Smooth muscle cell (in vitro differentiated cells): ENCODE results near the gene CCDC167. TPM values are rescaled to one million over a fixed set of nuclear protein-coding genes. Genes with fewer than 3 reads are reported as not detected.

Experiments used
- DNase-seq: peaks from one replicate; lab custom pipeline; 2025; ENCODE audit not compliant: unreplicated experiment; lab: John Stamatoyannopoulos, UW
- H2AFZ ChIP-seq: fragments of 200-600 bp; sonication (generic); 2 replicates; pipeline ENCODE4 v1.6.0; 2016; ENCODE audit warnings: antibody characterized with exemption, low read depth, mild to moderate bottlenecking
- H3F3A ChIP-seq: fragments of 200-600 bp; sonication (generic); 2 replicates; pipeline ENCODE4 v1.6.0; 2017; ENCODE audit warnings: antibody characterized with exemption, low read depth
- H3K27ac ChIP-seq: fragments of 200-600 bp; sonication (generic); 2 replicates; pipeline ENCODE4 v1.5.1; 2016; ENCODE audit warnings: low read depth, mild to moderate bottlenecking
- H3K27me3 ChIP-seq: fragments of 200-600 bp; sonication (generic); 2 replicates; pipeline ENCODE4 v1.6.1; 2016; ENCODE audit warnings: low read depth, mild to moderate bottlenecking
- H3K36me3 ChIP-seq: fragments of 200-600 bp; sonication (generic); 2 replicates; pipeline ENCODE4 v1.5.1; 2016; ENCODE audit warnings: low read depth
- H3K4me1 ChIP-seq: fragments of 200-600 bp; sonication (generic); 2 replicates; pipeline ENCODE4 v1.5.1; 2016; ENCODE audit warnings: low read depth
- H3K4me2 ChIP-seq: fragments of 200-600 bp; sonication (generic); 2 replicates; pipeline ENCODE4 v1.6.0; 2016; ENCODE audit warnings: mild to moderate bottlenecking
- H3K4me3 ChIP-seq: fragments of 200-600 bp; sonication (generic); 2 replicates; pipeline ENCODE4 v1.5.1; 2016; ENCODE audit warnings: mild to moderate bottlenecking
- H3K79me2 ChIP-seq: fragments of 200-600 bp; sonication (generic); 2 replicates; pipeline ENCODE4 v1.6.0; 2016; ENCODE audit warnings: low read depth, mild to moderate bottlenecking
- H3K9ac ChIP-seq: fragments of 200-600 bp; sonication (generic); 2 replicates; pipeline ENCODE4 v1.6.0; 2016; ENCODE audit warnings: low read depth
- H3K9me3 ChIP-seq: fragments of 200-600 bp; sonication (generic); replicated peaks from 2 replicates; pipeline ENCODE4 v1.5.1; 2016; ENCODE audit warnings: low read depth
- H4K20me1 ChIP-seq: fragments of 200-600 bp; sonication (generic); 2 replicates; pipeline ENCODE4 v1.6.0; 2016; ENCODE audit warnings: low read depth
- CTCF ChIP-seq: fragments of 200-600 bp; sonication (generic); IDR thresholded peaks from 2 replicates; pipeline ENCODE4 v1.5.1; 2017; ENCODE audit warnings: borderline replicate concordance, mild to moderate bottlenecking, antibody characterized with exemption; ENCODE audit not compliant: insufficient read depth, poor library complexity, severe bottlenecking
- WGBS: methylation state at CpG from one replicate; pipeline ENCODE4 v1.1.7; 2016; ENCODE audit warnings: low lambda C conversion rate; 5-methylcytosine and 5-hydroxymethylcytosine counted together
- polyA plus RNA-seq: library from polyadenylated mRNA; unstranded; fragments of >200 nt; fragmentation: Nextera tagmentation; extraction: Ambion mirVana; gene quantifications from 2 replicates; pipeline ENCODE4 v1.2.1, GENCODE V29; 2016
- total RNA-seq: library from RNA; depleted of rRNA; stranded (reverse); fragments of >200 nt; gene quantifications from 2 replicates; pipeline ENCODE4 v1.2.3, GENCODE V29; 2014

Gene CCDC167
- total and polyA plus RNA-seq, 2 experiments from 2014 or later = 81.0 to 114 TPM

GRCh38 chr6:37513576-37513975 lies 13.9 kb upstream of the CCDC167 start:
- Histone ChIP-seq H3K27me3 (peaks cover 53% of the 10 kb centered on the region), H3K4me3 (no peak overlapping the region), H3F3A (no peaks in the 10 kb centered on the region), H3K9ac (no peak overlapping the region), H3K4me1 (peaks cover 21% of the 10 kb centered on the region), H3K36me3 (no peaks in the 10 kb centered on the region), H4K20me1 (no peaks in the 10 kb centered on the region), H3K27ac (no peak overlapping the region), H2AFZ (no peak overlapping the region), H3K9me3 (no peaks in the 10 kb centered on the region), H3K4me2 (no peak overlapping the region), H3K79me2 (no peaks in the 10 kb centered on the region)
- no peak for DNase-seq
- TF ChIP-seq CTCF = no peak
- WGBS = 34% methylated on average over 10 of the region's 10 CpGs

DNA sequence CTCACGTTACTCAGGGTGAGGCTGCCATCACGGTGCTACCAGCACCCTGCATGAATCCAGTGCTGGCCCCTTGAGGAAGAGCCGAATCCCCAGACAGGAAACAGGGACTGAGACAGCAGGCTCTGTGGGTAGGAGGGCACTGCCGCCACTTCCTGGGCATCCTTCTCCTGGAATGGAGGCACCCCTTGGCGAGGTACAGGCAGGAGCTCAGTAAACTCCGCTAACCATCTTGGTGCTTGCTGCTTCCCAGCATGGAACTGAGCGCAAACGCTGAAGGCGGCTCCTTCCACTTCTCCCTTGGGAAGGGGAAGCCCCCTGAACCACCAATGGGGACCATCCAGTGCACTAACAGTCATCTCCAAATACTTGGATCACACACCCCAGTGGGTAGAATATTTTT lies 13.5 kb upstream of the CCDC167 start:
- TF ChIP-seq CTCF = no peak
- H3K27me3 ChIP-seq = peaks cover 53% of the 10 kb centered on the region
- no peaks in the 10 kb centered on the region for H3K79me2 ChIP-seq
- H3K4me3 ChIP-seq = no peak overlapping the region
- 35% methylated on average over 9 of the region's 9 CpGs for WGBS
- no peaks in the 10 kb centered on the region for H3K9me3 ChIP-seq
- no peak overlapping the region for H2AFZ ChIP-seq
- no peak overlapping the region for H3K4me2 ChIP-seq
- H3K4me1 ChIP-seq = peaks cover 21% of the 10 kb centered on the region
- H3K9ac ChIP-seq = no peak overlapping the region
- DNase-seq = no peak
- no peaks in the 10 kb centered on the region for H3F3A ChIP-seq
- no peaks in the 10 kb centered on the region for H3K36me3 ChIP-seq
- no peaks in the 10 kb centered on the region for H4K20me1 ChIP-seq
- H3K27ac ChIP-seq = no peak overlapping the region

GRCh38 chr6:37512400-37513011 lies 12.8 kb upstream of the CCDC167 start:
- no peak for TF ChIP-seq CTCF
- Histone ChIP-seq H3K4me2 (no peak overlapping the region), H3K79me2 (no peaks in the 10 kb centered on the region), H2AFZ (no peak overlapping the region), H3K27ac (no peak overlapping the region), H3F3A (no peaks in the 10 kb centered on the region), H4K20me1 (no peaks in the 10 kb centered on the region), H3K36me3 (no peaks in the 10 kb centered on the region), H3K9me3 (no peaks in the 10 kb centered on the region), H3K4me3 (no peak overlapping the region), H3K9ac (no peak overlapping the region), H3K27me3 (peaks cover 53% of the 10 kb centered on the region), H3K4me1 (peaks cover 21% of the 10 kb centered on the region)
- no peak for DNase-seq
- WGBS = 19% methylated on average over 12 of the region's 12 CpGs

DNA sequence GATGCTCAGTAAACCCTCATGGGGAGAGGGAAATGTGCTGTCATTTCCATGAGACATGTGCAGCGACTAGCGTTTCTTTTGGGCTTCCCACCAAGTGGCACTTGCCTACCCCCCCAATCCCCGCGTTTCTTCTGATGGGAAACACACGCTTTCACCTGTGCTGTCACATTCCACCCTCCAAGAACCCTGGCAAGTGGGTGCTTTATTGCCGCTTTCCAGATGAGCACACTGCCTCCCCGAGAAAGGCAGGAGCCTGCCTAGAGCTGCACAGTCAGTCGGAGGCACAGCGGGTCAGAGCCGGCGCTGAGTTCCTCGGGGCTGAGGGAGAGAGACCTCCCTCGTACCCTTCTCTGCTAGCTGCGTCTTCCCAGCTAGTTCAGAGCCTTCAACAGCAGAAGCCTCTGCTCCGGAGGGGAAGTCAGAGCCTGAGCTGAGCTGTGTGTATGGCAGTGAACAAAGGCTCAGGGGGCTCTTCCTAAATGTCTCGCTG lies 12.3 kb upstream of the CCDC167 start:
- Histone ChIP-seq H3K27ac (no peak overlapping the region), H3K4me1 (peaks cover 19% of the 10 kb centered on the region), H3K9ac (no peak overlapping the region), H3K27me3 (peaks cover 53% of the 10 kb centered on the region), H2AFZ (no peak overlapping the region), H4K20me1 (no peaks in the 10 kb centered on the region), H3K9me3 (no peaks in the 10 kb centered on the region), H3F3A (no peaks in the 10 kb centered on the region), H3K4me3 (no peak overlapping the region), H3K36me3 (no peaks in the 10 kb centered on the region), H3K79me2 (no peaks in the 10 kb centered on the region), H3K4me2 (no peak overlapping the region)
- WGBS = 47% methylated on average over 16 of the region's 16 CpGs
- no peak for DNase-seq
- TF ChIP-seq CTCF = no peak
